ENCODE measurements around the gene DOK6. TPM values are rescaled to one million over a fixed set of nuclear protein-coding genes. Genes with fewer than 3 reads are reported as not detected.

The DOK6 gene
- total RNA-seq, 1 experiment from 2014 or later = not detected

DNA sequence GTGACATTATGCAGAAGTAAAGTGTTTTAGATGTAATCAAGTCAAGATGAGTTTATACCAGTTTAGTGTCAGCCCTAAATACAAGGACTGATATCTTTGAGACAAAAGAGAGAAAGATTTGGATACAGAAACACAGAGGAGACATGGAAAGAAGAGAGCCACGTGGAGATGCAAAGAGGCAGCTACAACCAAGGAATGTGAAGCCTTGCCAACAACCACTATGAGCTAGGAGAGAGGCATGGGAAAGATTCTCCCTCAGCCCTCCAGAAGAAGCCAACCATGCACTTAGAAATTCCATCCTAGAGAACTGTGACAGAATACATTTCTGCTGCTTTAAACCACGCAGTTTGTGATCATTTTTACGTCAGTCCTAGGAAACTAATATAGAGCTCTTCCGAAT is 217.2 kb downstream of the DOK6 start:
- no peaks in the 10 kb centered on the region for H3K79me2 ChIP-seq (ENCODE audit: low read length)
- POLR2A ChIA-PET (ENCODE audit: unreplicated experiment) = no interaction called here
- no peak overlapping the region for H3K4me3 ChIP-seq (ENCODE audit: low read length)
- no peak overlapping the region for H3K9ac ChIP-seq (ENCODE audit: low read length)
- CTCF ChIA-PET = no interaction called here
- TF ChIP-seq, protein P1, sequence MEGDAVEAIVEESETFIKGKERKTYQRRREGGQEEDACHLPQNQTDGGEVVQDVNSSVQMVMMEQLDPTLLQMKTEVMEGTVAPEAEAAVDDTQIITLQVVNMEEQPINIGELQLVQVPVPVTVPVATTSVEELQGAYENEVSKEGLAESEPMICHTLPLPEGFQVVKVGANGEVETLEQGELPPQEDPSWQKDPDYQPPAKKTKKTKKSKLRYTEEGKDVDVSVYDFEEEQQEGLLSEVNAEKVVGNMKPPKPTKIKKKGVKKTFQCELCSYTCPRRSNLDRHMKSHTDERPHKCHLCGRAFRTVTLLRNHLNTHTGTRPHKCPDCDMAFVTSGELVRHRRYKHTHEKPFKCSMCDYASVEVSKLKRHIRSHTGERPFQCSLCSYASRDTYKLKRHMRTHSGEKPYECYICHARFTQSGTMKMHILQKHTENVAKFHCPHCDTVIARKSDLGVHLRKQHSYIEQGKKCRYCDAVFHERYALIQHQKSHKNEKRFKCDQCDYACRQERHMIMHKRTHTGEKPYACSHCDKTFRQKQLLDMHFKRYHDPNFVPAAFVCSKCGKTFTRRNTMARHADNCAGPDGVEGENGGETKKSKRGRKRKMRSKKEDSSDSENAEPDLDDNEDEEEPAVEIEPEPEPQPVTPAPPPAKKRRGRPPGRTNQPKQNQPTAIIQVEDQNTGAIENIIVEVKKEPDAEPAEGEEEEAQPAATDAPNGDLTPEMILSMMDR (conservative IDR thresholded peaks at IDR 0.05; ENCODE audit: low read depth, low read length) = no peak
- no peak for TF ChIP-seq EZH2 (IDR thresholded peaks at IDR 0.05; ENCODE audit: low read length, unreplicated experiment)
- no peak for TF ChIP-seq EZH2phosphoT487 (IDR thresholded peaks at IDR 0.05; ENCODE audit: borderline replicate concordance, low read length)
- BruUV-seq (replicated peaks) = no TSS peak
- H3F3A ChIP-seq (ENCODE audit: low read length, unreplicated experiment) = no peaks in the 10 kb centered on the region
- H3K27me3 ChIP-seq (ENCODE audit: low read length) = no peaks in the 10 kb centered on the region
- H3K4me2 ChIP-seq (ENCODE audit: low read length) = no peak overlapping the region
- H4K20me1 ChIP-seq (ENCODE audit: low read length) = no peaks in the 10 kb centered on the region
- no peaks in the 10 kb centered on the region for H3K9me3 ChIP-seq (ENCODE audit: low read length)
- no peaks in the 10 kb centered on the region for H3K9me2 ChIP-seq (replicated peaks; ENCODE audit: low read length)
- no peaks in the 10 kb centered on the region for H3K4me1 ChIP-seq (ENCODE audit: insufficient read depth, low read length)
- H3K36me3 ChIP-seq (ENCODE audit: low read depth, low read length) = no peaks in the 10 kb centered on the region
- intact Hi-C loops (cut with micrococcal nuclease) = no loop called here
- DNase-seq = no peak
- no peak overlapping the region for H3K27ac ChIP-seq (ENCODE audit: low read length)
- ATAC-seq = no peak
- H2AFZ ChIP-seq (ENCODE audit: low read length) = no peak overlapping the region

DNA sequence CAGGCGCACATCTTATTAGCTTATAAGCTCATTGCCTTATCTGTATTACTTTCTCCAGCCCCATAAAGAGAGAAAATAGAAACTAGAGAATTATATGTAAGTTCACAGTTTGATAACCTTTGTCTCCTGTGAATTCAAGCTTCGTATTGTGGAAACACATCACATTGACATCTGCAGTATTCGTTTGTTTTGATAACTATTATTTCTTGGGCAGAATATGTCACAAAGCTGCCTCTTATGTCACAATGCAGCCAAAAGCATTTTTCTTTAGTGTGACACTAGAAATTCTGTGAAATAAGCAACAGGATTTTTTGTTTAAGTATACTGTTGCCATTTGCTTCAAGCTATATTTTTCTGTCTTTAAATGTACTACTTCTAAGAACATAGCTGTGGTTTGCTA is 221.5 kb downstream of the DOK6 start:
- Histone ChIP-seq H2AFZ (ENCODE audit: low read length) (no peak overlapping the region), H3K9me3 (ENCODE audit: low read length) (no peaks in the 10 kb centered on the region), H3K9me2 (replicated peaks; ENCODE audit: low read length) (no peaks in the 10 kb centered on the region), H3K27me3 (ENCODE audit: low read length) (no peaks in the 10 kb centered on the region), H3K27ac (ENCODE audit: low read length) (no peak overlapping the region), H3K4me3 (ENCODE audit: low read length) (no peak overlapping the region), H3K9ac (ENCODE audit: low read length) (no peak overlapping the region), H3K79me2 (ENCODE audit: low read length) (no peaks in the 10 kb centered on the region), H4K20me1 (ENCODE audit: low read length) (no peaks in the 10 kb centered on the region), H3K4me2 (ENCODE audit: low read length) (no peak overlapping the region), H3K36me3 (ENCODE audit: low read depth, low read length) (no peaks in the 10 kb centered on the region), H3K4me1 (ENCODE audit: insufficient read depth, low read length) (no peaks in the 10 kb centered on the region), H3F3A (ENCODE audit: low read length, unreplicated experiment) (no peaks in the 10 kb centered on the region)
- intact Hi-C loops (cut with micrococcal nuclease) = no loop called here
- ChIA-PET POLR2A (ENCODE audit: unreplicated experiment) (no interaction called here), CTCF (no interaction called here)
- TF ChIP-seq EZH2 (IDR thresholded peaks at IDR 0.05; ENCODE audit: low read length, unreplicated experiment) = no peak
- TF ChIP-seq, protein P1 (conservative IDR thresholded peaks at IDR 0.05; ENCODE audit: low read depth, low read length) = no peak
- TF ChIP-seq EZH2phosphoT487 (IDR thresholded peaks at IDR 0.05; ENCODE audit: borderline replicate concordance, low read length) = no peak
- ATAC-seq (no peak), DNase-seq (no peak)
- BruUV-seq (replicated peaks) = no TSS peak

DNA sequence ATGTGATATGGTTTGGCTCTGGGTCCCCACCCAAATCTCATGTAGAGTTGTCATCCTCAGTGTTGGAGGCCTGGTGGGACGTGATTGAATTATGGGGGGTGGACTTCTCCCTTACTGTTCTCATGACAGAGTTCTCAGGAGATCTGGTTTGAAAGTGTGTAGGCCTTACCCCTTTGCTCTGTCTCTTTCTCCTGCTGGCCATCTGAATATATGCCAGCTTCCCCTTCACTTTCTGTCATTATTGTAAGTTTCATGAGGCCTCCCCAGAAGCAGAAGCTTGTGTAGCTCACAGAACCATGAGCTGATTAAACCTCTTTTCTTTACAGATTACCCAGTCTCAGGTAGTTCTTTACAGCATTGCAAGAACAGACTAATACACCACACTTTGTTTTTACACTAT is 222.3 kb downstream of the DOK6 start:
- no peak overlapping the region for H2AFZ ChIP-seq (ENCODE audit: low read length)
- BruUV-seq (replicated peaks) = no TSS peak
- TF ChIP-seq EZH2phosphoT487 (IDR thresholded peaks at IDR 0.05; ENCODE audit: borderline replicate concordance, low read length) = no peak
- TF ChIP-seq, protein P1 (conservative IDR thresholded peaks at IDR 0.05; ENCODE audit: low read depth, low read length) = no peak
- TF ChIP-seq EZH2 (IDR thresholded peaks at IDR 0.05; ENCODE audit: low read length, unreplicated experiment) = no peak
- no peaks in the 10 kb centered on the region for H3K4me1 ChIP-seq (ENCODE audit: insufficient read depth, low read length)
- no peak overlapping the region for H3K9ac ChIP-seq (ENCODE audit: low read length)
- H3K27me3 ChIP-seq (ENCODE audit: low read length) = no peaks in the 10 kb centered on the region
- H4K20me1 ChIP-seq (ENCODE audit: low read length) = no peaks in the 10 kb centered on the region
- ChIA-PET CTCF (no interaction called here), POLR2A (ENCODE audit: unreplicated experiment) (no interaction called here)
- no peaks in the 10 kb centered on the region for H3K9me2 ChIP-seq (replicated peaks; ENCODE audit: low read length)
- intact Hi-C loops (cut with micrococcal nuclease) = no loop called here
- DNase-seq (no peak), ATAC-seq (no peak)
- H3K27ac ChIP-seq (ENCODE audit: low read length) = no peak overlapping the region
- H3K9me3 ChIP-seq (ENCODE audit: low read length) = no peaks in the 10 kb centered on the region
- no peaks in the 10 kb centered on the region for H3F3A ChIP-seq (ENCODE audit: low read length, unreplicated experiment)
- no peak overlapping the region for H3K4me3 ChIP-seq (ENCODE audit: low read length)
- H3K36me3 ChIP-seq (ENCODE audit: low read depth, low read length) = no peaks in the 10 kb centered on the region
- no peak overlapping the region for H3K4me2 ChIP-seq (ENCODE audit: low read length)
- no peaks in the 10 kb centered on the region for H3K79me2 ChIP-seq (ENCODE audit: low read length)
